ENCODE results near the gene SPECC1.
A peak's percentile ranks its signal among the peaks of the same experiment; 100 is the strongest.

SPECC1 gene

DNA sequence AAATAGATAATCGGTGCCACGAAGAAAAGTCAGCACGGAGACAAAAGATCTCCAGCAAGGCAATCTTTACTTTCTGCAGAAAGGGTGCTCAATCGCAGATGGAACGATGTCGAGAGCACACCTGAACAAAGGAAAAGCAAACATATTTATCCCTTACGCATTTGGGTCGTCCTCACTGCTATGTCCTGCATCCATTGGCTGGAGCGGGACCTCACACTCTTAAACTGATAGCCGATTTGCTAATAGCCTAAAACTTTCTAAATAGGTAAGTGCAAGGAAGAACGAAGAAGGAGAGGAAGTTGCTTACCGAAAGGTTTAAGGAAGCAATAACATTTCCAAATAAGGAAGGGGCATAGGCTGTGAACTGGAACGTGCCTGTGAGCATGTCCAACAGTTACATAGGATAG is 30.4 kb upstream of the SPECC1 start:
- DNase-seq (ENCODE audit: low read depth), result no peak
- no peak overlapping the region for H3K4me3 ChIP-seq (ENCODE audit: low read length)
- TF ChIP-seq, protein P1, sequence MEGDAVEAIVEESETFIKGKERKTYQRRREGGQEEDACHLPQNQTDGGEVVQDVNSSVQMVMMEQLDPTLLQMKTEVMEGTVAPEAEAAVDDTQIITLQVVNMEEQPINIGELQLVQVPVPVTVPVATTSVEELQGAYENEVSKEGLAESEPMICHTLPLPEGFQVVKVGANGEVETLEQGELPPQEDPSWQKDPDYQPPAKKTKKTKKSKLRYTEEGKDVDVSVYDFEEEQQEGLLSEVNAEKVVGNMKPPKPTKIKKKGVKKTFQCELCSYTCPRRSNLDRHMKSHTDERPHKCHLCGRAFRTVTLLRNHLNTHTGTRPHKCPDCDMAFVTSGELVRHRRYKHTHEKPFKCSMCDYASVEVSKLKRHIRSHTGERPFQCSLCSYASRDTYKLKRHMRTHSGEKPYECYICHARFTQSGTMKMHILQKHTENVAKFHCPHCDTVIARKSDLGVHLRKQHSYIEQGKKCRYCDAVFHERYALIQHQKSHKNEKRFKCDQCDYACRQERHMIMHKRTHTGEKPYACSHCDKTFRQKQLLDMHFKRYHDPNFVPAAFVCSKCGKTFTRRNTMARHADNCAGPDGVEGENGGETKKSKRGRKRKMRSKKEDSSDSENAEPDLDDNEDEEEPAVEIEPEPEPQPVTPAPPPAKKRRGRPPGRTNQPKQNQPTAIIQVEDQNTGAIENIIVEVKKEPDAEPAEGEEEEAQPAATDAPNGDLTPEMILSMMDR (conservative IDR thresholded peaks at IDR 0.05; ENCODE audit: low read length), result no peak

DNA sequence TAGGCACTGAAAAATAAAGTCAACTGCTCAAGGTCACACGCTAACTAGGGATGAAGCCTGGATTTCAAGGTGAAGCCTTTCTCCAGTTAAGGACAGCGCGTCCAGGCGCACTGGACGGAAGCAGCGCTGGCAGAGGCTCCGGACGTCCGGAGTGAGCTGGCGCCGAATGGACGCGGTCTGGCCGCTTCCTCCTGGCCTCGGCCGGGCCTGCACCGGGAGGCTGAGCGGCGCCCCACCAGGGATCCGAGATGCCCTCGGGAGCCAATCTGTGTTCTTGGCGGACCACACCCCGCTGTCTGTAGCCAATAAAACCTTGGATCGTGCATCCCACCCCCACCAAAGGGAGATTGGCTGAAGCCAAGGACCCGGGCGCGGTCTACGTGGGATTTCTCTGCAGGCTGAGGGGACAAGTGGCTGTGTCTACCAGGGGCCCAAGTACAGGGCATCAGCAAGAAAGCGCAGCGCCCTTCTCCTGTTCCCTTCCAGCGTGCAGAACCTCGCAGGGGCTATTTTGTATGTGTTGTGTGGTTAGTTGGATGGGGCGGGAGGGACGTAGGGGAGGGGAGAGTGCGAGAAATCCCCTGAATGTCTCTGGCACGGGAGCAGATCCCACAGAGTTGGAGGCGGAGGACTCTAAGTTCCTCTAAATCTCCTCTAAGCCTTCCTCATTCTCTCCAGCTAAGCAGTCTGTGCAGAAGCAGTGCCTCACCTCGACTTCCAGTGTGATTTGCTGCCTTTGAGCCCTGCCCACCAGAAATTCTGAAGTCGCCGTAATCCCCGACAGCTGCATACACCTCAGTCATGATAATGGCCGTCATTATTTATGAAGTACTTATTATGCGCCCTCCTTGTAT is 29.0 kb upstream of the SPECC1 start:
- TF ChIP-seq, protein P1 (conservative IDR thresholded peaks at IDR 0.05; ENCODE audit: low read length), result no peak
- DNase-seq (ENCODE audit: low read depth), result no peak
- H3K4me3 ChIP-seq (ENCODE audit: low read length), result no peak overlapping the region

DNA sequence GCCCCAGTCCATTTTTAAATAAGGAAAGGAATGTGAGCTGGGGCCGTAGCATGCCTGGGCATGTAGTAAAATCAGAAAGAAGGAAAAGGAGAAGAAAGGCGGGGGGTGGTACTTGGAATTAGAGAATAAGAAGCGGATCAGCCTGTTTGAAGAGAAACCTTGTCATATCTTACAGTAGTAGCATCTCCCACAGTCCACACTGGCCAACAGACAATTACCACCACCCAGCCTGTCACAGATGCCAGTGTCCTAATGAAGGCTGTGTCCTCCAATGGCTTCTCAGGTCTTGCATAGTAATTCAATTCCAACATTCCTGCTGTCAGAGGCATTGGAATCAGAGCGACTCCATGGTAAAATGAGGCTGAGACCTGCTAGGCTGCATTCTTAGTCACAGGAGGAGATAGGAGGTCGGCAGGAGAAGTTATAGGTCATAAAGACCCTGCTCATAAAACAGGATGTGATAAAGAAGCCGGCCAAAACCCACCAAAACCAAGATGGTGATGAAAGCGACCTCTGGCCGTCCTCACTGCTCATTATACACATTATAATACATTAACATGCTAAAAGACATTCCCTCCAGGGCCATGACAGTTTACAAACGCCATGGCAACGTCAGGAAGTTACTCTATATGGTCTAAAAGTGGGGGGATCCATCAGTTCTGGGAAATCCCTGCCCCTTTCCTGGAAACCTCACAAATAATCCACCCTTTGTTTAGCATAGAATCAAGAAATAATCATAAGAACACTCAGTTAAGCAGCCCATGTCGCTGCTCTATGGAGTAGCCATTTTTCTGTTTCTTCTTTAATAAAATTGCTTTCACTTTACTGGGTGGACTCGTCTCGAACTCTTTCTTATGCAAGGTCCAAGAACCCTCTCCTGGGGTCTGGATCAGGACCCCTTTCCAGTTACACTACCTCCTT is 22.0 kb upstream of the SPECC1 start:
- no peak overlapping the region for H3K4me3 ChIP-seq (ENCODE audit: low read length)
- no peak for DNase-seq (ENCODE audit: low read depth)
- TF ChIP-seq, protein P1 (conservative IDR thresholded peaks at IDR 0.05; ENCODE audit: low read length), result no peak

DNA sequence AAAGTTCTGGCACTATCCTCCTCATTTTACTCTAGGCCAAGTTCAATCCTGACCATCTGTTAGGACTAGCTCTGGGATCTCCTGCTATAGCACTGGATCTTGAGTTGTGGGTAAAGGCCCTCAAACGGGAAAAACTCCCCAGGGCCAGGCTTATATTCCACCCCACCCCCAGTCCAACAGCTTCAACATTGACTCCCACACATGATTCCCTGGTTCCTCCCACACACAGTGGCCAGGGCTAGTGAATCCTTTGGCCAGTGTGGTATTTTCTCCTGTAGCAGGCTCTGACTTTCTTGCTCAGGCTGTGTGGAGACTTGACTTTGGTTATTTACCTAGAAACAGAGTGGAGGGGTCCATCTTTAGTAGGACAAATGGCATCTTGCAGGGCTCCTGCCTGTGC is 21.3 kb upstream of the SPECC1 start:
- no peak for DNase-seq (ENCODE audit: low read depth)
- TF ChIP-seq, protein P1 (conservative IDR thresholded peaks at IDR 0.05; ENCODE audit: low read length), result no peak

DNA sequence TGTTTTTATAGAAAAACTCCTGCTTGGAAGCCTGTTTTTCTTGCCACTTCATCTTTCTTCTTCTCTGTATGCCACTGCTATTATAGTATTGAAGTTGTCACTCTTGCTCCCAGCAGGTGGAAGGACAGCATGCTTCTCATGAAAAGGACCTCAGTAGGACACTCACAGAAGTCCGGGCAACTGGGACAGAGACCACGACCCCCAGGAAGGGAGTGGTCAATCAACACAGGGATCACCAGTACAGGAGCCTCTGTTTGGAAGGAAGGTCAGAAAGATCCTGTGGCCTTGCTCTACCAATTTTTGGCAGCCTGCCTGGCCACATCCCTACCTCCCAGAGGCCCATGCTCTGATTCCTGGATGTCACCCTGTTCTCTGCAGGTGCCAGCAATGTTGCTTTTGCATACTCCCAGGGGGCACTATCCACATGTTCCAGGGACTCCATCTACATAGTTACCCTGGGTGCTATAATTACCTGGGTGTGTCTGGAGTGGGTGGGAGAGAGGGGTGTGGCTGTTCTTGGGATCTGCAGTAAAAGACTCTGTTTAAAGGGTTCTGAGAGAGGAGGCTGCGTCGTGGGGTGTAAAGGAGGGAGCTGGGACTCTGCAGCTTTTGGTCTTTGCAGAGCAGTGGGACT is 17.8 kb upstream of the SPECC1 start:
- DNase-seq (ENCODE audit: low read depth), result no peak
- TF ChIP-seq, protein P1 (conservative IDR thresholded peaks at IDR 0.05; ENCODE audit: low read length), result no peak
- no peak overlapping the region for H3K4me3 ChIP-seq (ENCODE audit: low read length)

More for the DNA sequence above, 21.3 kb upstream of the SPECC1 start:
- H3K4me3 ChIP-seq (ENCODE audit: low read length), result no peak overlapping the region

DNA sequence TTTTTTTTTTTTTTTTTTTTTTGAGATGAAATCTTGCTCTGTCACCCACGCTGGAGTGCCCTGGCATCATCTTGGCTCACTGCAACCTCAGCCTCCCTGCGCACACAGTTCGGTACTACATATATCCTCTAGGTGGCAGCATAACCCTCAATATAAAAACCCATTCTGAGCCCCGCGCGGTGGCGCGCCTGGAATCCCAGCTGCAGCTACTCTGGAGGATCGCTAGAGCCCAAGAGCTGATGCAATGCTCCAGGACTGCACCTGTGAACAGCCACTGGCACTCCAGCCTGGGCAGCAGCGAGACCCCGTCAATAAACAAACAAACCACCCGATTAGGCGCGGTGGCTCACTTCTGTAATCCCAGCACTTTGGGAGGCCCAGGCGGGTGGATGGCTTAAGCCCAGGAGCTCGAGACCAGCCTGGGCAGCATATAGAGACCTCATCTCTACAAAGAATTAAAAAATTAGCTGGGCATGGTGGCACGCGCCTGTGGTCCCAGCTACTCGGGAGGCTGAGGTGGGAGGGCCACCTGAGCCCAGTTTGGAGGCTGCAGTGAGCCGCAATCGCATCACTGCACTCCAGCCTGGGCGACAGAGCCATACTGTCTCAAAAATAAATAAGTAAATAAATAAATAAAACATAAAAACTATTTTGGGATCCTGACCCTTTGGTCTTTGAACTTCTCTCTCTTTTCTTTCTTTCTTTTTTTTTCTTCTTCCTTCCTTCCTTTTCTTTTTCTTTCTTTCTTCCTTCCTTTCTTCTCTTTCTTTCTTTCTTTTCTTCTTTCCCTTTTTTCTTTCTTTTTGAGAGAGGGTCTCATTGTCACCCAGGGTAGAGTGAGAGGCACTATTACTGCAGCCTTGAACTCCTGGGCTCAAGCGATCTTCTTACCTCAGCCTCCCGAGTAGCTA is 16.1 kb upstream of the SPECC1 start:
- H3K4me3 ChIP-seq (ENCODE audit: low read length), result 0 out of 2 replicates have a peak overlapping the region, but pooled peaks have one; percentile 12
- TF ChIP-seq, protein P1 (conservative IDR thresholded peaks at IDR 0.05; ENCODE audit: low read length), result peak; percentile 72
- DNase-seq (ENCODE audit: low read depth), result peak; percentile 82

Data from AG10803 (cell line).